Measurements from ENCODE around the gene LIN7C. TPM values are rescaled to one million over a fixed set of nuclear protein-coding genes. Genes with fewer than 3 reads are reported as not detected.

Gene LIN7C
- total and polyA plus RNA-seq, 8 donors: 5.1 to 22.1 (median 13.7) TPM

DNA sequence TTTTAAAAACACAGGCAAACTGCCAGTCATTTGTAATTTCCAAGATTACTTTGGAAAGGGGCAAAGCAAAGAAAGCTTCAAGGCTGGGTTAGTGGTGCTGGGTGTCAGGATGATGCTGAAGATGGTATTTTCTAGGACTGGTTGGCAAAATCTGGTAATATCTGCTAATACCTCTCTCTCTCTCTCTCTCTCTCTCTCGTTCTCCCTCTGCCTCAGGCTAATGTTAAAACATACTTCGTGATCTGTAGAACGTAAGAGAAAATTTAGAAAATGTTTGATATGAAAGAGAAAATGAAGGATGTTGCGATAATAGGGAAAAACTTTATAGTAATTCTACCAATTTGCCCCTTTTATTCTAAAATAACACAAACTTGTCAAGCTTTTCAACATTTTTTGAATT, 24.6 kb downstream of the LIN7C start:
- Histone ChIP-seq H3K27ac (no peak overlapping the region), H3K9me3 (no peaks in the 10 kb centered on the region), H3K36me3 (no peaks in the 10 kb centered on the region), H3K4me3 (no peak overlapping the region), H3K27me3 (no peaks in the 10 kb centered on the region), H3K4me1 (peaks cover 0 to 6% (median 0%) of the 10 kb centered on the region in 3 donors)
- DNase-seq (no peak), ATAC-seq (no peak), FAIRE-seq (no peak)
- intact Hi-C loops (cut with DNase I): loop anchor here (5.0 to 10.0 kb wide), 3 partner anchors 285 to 727 kb away; no protein-coding TSS in a partner anchor
- no peak for TF ChIP-seq CTCF (IDR thresholded peaks at IDR 0.05)
- WGBS, 2 donors: 90 to 93% methylated on average over 4 of the region's 4 CpGs

DNA sequence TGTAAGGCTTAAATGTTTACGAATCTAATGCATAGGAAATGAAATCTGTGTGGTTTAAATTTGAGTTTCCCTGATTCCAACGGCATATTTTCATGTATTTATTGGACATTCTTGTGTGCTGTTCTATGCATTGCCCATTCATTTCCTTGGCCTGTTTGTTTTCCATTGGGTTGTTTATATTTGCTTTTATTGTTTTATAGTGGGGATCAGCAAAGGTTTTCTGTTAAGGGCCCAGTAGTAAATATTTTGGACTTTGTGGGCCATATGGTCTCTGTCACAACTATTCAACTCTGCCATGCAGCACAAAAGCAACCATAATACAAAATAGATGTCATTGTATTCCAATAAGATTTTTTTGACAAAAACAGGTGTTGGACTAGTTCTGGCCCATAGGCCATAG, 28.7 kb downstream of the LIN7C start:
- no peak for ATAC-seq
- no peak overlapping the region for H3K27ac ChIP-seq
- no peak overlapping the region for H3K4me3 ChIP-seq
- intact Hi-C loops (cut with DNase I): no loop called here
- DNase-seq: no peak
- H3K9me3 ChIP-seq: no peaks in the 10 kb centered on the region
- H3K36me3 ChIP-seq: no peaks in the 10 kb centered on the region
- no peaks in the 10 kb centered on the region for H3K27me3 ChIP-seq
- WGBS, 2 donors: 90 to 91% methylated on average over 2 of the region's 2 CpGs
- H3K4me1 ChIP-seq: peaks cover 0 to 6% (median 0%) of the 10 kb centered on the region in 3 donors
- FAIRE-seq: no peak
- TF ChIP-seq CTCF (IDR thresholded peaks at IDR 0.05): no peak

DNA sequence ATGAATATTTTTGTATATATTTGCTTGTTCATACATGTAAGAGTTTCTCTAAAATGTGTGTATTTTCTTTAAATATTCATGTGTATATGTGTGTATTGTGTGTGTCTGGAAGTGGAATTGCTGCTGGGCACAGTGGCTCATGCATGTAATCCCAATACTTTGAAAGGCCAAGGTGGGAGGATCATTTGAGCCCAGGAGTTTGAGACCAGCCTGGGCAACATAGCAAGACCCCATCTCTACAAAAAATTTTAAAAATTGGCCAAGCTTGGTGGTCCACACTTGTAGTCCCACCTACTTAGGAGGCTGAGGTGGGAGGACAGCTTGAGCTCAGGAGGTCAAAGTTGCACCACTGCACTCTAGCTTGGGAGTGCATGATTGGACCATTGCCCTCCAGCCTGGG, 29.3 kb downstream of the LIN7C start:
- Histone ChIP-seq H3K27ac (no peak overlapping the region), H3K4me3 (no peak overlapping the region), H3K4me1 (peaks cover 0 to 6% (median 0%) of the 10 kb centered on the region in 3 donors), H3K27me3 (no peaks in the 10 kb centered on the region), H3K9me3 (no peaks in the 10 kb centered on the region), H3K36me3 (no peaks in the 10 kb centered on the region)
- ATAC-seq (no peak), FAIRE-seq (no peak), DNase-seq (no peak)
- intact Hi-C loops (cut with DNase I): no loop called here
- TF ChIP-seq CTCF (IDR thresholded peaks at IDR 0.05): no peak

- intact Hi-C loops (cut with DNase I): no loop called here
- ATAC-seq (no peak), FAIRE-seq (no peak), DNase-seq (no peak)
- no peak overlapping the region for H3K27ac ChIP-seq
- H3K36me3 ChIP-seq: no peaks in the 10 kb centered on the region
- no peak overlapping the region for H3K4me3 ChIP-seq
- TF ChIP-seq CTCF (IDR thresholded peaks at IDR 0.05): no peak
- WGBS, 2 donors: 79 to 84% methylated on average over 5 of the region's 5 CpGs
- H3K4me1 ChIP-seq: peaks cover 0 to 6% (median 0%) of the 10 kb centered on the region in 3 donors
- no peaks in the 10 kb centered on the region for H3K27me3 ChIP-seq
- no peaks in the 10 kb centered on the region for H3K9me3 ChIP-seq
Measured at GRCh38 chr11:27475622-27476021, 30.9 kb downstream of the LIN7C start.

DNA sequence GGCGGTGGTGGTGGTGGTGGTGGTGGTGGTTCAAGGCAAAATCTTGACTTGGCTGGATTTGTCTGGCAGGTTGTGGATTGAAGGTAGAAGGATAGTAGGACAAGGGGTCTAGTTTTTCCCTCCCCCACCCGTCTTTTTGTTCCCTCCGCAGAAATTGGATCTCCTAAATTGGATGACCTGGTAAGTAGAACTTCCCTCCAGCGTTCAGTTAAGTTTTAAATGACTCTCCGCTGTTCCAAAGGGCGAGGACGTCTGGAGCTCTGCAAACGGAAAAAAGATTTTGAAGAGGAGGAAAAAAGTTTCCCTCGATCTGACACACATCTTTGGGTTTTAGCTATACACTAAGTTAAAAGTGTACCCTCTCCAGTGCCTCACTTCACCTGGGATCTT, 33.6 kb downstream of the LIN7C start:
- no peak for TF ChIP-seq CTCF (IDR thresholded peaks at IDR 0.05)
- no peaks in the 10 kb centered on the region for H3K36me3 ChIP-seq
- ATAC-seq (peak in 3 of 4 donors; percentile 1 to 6 (median 2)), DNase-seq (no peak), FAIRE-seq (no peak)
- peaks cover 0 to 6% (median 4%) of the 10 kb centered on the region in 3 donors for H3K4me1 ChIP-seq
- H3K27me3 ChIP-seq: no peaks in the 10 kb centered on the region
- WGBS, 2 donors: 1 to 5% methylated on average over 8 to 9 of the region's 9 CpGs
- H3K4me3 ChIP-seq: peak overlapping the region in 1 of 4 donors; percentile 80
- intact Hi-C loops (cut with DNase I): no loop called here
- H3K9me3 ChIP-seq: no peaks in the 10 kb centered on the region
- peak overlapping the region; percentile 16 to 67 (median 52) for H3K27ac ChIP-seq
